GM18870 (cell line): ENCODE measurements around the gene NSUN7.

Experiments
- ATAC-seq: cut with Tn5 transposase; IDR thresholded peaks from one replicate; pipeline ENCODE4 v1.9.1; 2021; ENCODE audit warnings: moderate library complexity; ENCODE audit not compliant: unreplicated experiment

The NSUN7 gene

DNA sequence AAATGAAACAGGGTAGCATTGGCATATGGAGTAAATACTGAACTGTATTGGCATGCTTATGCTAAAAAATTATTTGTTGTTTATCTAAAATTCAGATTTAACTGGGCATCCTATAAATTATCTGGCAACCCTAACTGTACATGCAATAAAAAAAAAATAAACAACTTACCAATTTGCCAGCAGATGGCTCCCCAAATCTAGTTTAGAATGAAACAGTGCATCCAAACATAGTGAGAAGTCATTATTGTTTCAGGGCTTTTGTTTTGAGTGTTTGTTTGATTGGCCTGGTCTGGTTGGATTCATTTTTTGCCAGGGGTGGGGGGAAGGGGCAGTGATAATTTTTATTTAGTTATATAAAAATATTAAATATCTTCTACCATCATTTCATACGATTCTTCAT lies 12.8 kb upstream of the NSUN7 start:
- no peak for ATAC-seq

DNA sequence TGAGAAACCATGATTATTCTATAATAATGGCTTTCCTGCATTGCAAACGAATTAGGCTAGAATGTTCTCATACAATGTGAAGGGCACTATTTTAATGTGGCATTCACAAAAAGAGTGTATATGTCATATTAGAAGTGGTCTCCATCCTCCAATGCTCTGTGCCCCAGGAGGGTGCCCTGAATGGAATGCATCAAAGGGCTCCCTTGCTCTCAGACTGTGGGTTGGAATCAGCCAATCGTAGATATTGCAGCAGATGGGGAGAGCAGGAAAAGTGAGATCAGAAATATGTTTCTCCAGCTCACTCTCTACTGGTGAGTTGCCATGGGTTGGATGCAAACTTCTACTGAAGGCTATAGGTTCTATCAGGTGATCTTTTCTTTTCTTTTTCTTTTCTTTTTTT lies 11.9 kb upstream of the NSUN7 start:
- ATAC-seq = no peak

DNA sequence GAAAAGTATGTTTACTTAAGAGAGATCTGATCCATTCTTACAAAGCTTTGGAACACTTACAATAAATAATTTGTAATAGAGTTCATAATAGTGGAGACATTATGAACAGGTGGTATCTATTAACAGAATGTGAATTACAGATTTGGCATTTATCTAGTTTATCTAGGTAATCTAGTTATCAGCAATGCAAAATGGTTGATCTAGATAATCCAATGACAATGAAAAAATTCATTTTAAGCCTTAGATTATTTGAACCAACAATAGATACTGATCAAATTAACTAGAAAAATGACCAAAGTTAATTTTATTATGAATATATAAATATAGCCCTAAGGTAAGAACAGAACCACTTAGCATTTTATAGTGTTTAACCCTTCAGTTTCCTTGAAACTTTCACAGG lies 10.4 kb upstream of the NSUN7 start:
- ATAC-seq = no peak

DNA sequence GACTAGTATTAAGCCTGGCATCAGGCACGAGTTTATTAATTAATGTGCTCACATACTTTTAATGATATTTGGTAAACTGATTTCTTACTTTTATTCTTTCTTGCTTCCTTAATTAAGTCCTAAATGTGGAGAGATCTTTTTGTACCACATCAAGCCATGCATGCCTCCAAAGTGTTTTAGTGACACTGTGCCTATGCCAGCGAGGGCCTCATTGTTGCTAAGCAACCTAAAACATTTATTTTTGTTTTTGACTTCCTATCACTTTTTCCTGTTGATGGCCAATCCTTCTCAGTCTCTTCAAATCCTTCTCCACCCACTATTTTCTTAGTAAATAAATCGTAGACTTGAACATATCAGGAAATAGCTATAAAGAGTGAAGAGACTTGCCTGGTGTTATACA lies 5.5 kb upstream of the NSUN7 start:
- no peak for ATAC-seq

DNA sequence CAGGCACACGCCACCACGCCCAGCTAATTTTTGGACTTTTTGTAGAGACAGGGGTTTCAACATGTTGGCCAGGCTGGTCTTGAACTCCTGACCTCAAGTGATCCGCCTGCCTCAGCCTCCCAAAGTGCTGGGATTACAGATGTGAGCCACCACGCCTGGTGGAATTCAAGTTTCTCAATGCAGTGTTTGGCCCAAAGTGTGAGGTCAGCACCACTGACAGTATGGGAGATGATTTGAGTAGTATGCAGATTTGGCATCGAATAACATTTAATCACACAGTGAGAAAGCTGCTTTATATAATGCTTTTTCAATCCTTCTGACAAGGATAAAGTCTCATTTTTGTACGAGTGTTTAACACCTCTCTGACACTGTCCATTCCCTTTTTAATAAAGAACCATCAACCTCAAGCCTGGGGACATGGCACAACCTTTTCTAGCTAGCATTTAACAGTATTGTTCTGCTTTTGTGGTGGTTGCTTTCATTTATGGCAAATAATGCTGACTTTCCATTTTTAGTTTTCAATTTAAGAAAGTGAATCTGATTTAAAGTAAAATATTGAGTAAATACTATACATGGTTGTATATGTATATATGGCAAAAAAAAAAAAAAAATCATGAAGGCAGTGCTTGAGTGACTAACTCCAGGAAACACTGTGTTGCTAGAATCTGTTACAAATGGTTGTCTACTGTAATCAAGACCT lies 4.3 kb upstream of the NSUN7 start:
- no peak for ATAC-seq

DNA sequence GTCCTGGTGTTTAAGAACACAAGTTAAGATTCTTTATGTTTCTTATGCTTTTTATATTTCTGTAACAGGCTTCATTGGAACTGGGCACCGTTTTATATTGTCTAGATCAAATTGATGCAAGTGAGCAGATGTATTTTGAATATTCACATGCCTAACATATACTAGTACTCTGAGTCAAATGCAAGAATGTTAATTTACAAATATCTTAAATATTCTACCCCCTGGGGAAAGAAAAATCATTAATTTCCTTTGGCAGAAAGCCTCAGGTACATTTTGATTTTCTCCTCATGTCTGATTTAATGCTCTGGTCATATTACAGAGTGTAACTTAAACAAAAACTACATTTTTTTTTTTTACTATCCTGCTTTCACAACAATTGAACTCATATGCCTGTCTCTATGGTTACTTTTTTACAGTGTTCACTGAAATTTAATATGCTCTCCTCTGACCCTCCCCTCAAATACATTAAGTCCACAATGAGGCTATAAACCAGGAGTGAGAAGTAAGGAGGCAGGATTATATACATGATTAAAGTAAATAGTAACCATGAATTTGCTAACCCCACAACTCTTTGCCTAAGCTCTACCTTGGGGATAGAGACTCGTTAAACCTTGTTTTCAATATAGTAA lies 2.4 kb upstream of the NSUN7 start:
- ATAC-seq = no peak

DNA sequence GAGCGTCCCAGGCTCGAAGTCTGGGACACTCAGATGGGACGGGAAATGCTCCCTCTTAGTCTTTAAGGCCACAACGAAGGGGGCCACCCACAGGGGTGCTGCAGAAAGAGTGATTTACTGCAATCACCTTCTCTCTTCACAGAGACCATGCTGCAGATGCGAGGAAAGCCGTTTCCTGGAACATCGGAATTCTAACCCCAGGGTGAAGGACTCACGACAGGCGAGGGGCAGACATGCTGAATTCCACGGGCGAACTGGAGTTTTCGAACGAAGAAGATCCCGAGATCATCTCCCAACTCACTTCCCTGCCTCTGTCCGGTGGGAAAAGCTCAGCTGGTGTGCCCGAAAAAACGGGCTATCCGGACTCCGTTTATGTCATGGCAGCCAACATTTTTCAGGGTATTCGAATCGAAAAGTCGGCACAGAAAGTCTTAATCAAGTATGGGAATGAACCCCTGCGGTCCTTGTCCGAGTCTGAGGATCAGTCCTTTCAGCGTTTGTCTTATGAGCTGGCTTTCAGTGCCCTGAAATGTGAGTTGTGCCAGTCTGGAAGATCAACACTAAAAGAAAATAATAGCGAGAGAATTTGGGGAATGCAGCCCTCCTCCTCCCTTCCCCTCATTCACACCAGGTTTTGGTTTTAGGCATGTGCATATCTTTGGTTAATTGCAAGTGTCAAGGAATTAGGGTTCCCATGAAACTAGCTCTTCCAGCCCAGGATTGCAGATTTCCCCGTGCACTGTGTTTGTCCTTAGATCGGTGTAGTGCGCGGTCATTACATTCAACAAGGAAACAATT lies 905 bp downstream of the NSUN7 start:
- no peak for ATAC-seq

DNA sequence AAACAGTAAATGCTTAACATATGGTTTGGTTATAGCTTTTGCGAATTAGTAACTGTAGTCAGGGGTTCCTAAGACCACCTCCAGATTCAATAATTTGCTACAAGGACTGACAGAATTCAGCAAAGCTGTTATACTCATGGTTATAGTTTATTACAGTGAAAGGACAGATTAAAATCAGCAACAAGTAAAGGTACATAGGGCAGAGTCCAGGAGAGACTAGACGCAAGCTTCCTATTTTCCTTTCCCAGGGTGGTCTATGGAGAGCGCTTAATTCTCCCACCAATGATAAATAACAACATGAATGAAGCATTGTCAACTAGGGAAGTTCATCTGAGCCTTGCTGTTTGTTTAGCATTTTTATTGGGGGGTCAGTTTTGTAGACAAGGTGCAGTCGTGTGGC lies 5.9 kb downstream of the NSUN7 start:
- no peak for ATAC-seq

DNA sequence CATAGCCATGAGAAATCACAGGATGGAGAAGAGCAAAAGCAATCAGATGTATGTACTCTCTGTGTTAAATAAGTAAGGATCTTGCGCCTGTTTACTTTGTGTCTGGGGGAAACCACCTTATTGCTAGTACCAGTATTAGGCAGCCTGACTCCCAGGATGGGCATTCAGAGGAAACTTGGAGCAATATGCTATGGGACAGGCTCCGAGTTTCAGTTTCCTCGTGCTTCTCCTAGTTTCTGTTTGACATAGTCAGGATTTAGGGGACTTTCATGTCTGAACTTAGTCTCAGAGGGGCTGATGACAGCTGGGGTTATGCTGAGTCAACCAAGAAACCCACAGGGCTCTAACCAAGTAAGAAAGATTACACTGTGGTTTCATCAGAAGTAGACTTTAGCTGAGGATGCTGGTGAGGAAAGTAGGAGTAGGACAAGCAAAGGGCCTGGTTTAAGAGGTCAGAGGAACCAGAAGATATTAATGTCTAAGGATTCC lies 13.5 kb downstream of the NSUN7 start:
- peak; percentile 97 for ATAC-seq

DNA sequence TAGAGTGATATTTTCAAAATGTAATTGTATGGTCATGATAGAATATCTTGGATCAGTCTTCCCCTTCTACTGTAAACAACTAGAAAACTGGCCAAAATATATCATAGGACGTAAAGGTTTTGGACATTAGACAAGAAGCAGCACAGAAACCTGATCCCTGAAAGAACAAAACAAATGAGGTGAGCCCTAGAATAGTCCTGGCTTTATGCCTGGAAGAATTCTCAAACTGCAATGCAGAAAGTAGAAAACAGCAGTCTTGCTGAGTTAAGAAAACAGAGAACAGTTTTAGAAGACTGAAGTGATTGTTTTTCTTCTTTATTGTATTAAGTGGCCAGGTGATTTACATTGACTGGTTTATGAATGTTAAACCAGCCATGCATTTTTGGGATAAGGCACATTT lies 19.5 kb downstream of the NSUN7 start:
- no peak for ATAC-seq

DNA sequence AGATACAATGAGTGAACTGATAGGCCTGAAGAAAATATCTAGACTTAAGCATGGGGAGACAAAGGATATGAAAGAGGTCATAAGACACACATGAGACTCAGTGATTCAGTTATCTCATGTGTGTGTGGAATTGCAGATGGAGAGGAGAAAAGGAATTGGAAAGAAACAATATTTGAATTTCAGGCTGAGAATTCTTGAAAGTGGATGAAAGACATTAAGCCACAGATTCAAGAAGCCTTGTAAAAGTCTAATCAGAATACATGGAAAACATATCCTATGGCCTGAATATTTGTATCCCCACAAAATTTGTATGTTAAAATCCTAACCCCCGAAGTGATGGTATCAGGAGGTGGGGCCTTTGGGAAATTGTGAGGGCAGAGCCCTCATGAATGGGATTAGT lies 28.3 kb downstream of the NSUN7 start:
- no peak for ATAC-seq

DNA sequence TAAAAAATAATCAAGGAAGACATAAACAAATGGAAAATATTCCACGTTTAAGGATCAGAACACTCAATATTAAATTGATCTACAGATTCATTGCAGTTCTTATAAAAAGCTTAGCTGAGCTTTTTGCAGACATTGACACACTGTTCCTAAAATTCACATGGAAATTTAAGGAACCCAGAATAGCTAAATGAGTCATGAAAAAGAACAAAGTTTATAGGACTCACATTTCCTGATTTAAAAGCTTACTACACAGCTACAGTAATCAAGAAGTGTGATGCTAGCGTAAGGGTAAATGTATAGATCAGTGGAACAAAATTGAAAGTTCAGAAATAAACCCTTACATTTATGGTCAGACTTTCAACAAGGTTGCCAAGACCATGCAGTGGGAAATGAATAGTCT lies 33.1 kb downstream of the NSUN7 start:
- ATAC-seq = no peak

DNA sequence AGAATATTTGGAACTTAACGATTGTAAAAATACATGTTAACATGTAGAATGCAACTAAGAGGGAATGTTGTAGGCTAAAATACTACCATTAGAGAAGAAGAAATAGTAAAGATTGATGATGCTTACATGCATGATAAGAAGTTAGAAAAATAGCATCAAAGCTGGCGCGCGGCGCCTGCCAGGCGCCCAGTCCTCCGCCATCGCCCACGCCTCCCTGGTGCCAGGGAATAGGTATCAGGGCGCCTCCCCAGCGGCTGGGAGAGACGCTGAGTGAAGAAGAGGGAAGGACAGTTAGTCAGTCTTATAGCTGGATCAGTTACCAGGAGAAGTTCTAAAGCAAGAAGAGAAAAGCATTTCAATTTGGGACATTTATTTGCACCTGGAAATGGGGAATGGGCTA lies 36.0 kb downstream of the NSUN7 start:
- no peak for ATAC-seq

DNA sequence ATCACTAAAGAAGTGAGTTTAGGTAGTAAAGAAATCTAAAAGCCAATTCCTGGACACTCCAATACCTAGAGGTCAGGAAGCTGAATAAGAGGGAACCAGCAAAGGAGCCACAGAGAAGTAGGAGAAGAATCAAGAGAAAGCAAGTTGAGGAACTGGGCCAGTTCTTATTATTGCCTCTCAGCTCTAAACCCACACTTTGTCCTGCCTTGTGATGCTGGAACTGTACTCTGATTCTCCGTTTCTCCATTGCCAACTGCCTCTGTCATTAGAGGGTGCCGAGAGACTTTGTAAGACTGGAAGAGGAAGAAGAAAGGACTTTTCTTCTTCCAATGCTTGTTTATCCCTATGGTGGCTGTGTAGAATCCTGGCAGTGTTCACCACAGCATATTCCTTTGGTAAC lies 38.6 kb downstream of the NSUN7 start:
- ATAC-seq = no peak

DNA sequence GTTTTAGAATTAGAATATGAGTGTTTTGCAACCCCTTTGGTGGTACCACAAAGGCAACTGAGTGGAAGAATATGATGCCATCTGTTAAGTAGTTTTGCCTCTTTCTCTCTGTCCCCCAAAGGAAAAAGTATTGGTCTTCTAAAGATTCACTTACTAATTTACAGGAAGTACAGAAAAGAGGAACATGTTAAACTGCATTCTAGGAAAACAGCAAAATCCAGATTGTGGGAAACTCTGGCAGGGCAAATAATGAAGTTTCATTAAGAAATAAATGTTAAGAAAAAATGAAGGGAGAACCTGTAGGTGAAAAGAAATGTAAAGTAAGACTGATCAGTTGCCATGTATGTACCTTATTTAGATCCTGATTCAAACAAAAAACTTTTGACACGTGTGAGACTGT lies 39.3 kb downstream of the NSUN7 start:
- ATAC-seq = no peak

DNA sequence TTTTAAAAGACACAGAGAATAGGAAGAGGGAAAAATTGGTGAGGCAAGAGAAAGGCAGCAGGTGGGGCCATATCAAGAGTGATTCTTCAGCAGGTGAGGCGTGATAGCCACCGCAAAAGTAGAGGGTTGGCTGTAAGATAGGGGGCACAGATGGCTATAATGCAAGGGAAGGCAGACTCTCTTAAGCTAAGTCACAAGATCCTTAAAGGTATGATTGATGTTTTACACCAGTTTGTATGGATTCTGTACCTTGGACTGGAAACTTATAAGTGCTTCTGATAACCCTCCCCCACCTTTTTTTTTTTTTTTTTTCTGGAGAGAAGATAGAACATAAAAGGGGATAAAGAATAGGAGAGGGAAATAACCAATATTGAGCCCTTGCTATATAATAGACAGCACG lies 40.0 kb downstream of the NSUN7 start:
- ATAC-seq = no peak

DNA sequence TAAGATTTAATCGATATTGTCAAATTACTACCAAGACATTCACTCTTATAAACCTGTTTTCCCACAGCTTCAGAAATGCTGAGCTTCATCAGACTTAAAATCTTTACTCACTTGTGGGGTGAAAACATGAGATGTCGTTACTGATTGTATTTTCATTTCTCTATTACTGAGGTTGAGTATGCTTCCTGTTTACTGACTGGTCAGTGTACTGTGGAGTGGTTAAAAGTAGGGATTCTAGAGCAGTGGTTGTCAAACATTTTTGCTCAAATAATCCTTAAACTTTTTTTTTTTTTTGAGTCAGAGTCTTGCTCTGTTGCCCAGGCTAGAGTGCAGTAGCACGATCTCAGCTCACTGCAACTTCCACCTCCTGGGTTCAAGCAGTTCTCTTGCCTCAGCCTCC lies 50.3 kb downstream of the NSUN7 start:
- peak; percentile 70 for ATAC-seq

DNA sequence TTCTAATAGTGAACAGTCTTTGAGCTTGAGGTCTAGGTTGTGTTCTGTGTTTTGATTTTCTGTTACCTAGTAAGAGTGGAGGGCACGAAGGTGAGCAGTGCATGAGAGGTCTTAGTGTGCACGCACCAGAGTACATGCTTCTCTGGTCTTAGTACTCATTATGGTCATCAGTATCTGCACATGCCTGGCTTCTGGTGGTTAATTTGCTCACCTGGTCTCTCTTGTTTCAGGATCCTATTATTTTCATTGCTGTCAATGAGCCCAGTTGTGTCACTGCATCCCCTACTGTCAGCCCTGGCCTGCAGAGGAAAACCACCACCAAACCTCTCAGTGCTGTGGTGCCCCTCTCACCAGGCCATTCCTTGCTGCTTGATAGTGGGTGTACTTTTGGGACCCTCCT lies 54.8 kb downstream of the NSUN7 start:
- no peak for ATAC-seq

DNA sequence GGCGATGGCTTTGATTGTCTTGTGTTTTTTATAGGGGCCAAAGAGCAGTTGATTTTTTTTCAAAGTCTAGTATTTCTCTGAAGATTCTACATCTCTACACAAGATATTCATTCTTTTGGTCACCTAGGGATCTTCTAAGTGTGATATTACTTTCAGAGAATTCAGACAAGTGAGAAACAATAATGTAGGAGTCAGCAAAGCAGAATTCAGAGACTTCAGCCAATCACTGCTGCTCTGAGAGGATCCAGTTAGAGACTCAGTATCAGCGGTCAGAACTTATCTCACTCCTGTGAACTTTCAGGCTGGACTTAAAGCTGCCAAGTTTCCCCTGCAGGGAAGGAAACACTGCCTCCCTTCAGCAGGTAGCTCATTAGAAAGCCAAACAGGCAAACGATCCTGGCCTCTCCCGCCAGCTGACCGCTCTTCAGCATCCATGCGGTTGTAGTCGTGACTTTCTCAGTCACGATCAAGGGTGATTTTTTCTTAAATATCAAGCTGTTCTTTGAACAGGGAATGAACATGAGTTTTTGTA lies 59.2 kb downstream of the NSUN7 start:
- ATAC-seq = no peak

DNA sequence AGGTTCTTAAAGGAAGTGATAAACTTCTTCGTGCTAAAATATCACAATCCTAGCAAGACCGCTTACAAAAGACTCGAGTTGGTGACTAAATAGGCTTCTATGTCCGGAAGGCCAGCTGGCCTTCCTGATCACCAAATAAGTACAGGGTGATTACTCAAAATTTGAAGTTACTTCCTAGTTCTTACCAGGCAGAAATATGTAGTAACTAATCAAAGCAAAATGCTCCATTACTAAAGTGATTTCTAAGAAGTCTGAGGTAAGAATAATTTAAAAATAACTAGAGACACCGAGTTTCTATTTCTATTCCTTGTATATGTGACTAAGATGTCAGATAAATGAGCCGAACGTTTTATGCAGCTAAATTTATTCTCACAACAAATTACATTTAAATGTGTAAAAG lies 62.2 kb downstream of the NSUN7 start:
- no peak for ATAC-seq

DNA sequence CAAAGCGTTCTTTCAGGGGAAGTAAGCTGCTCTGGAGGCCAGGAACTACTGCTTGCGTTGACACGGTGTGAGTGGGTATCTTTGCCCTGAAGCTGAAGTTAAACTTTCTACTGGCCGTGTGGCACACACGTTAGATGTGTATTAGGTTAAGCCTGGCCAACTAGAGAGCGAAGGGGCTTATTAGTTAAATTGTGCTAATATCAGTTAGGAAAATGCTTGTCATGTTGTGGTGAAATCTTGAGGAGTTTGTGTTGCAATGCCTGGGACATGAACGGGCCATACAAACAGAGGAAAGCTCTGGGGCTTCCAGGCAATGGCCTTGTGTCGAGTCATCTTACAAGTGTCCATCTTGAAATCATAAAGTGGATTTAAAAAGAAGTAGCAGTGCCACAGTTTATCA lies 62.6 kb downstream of the NSUN7 start:
- ATAC-seq = no peak

DNA sequence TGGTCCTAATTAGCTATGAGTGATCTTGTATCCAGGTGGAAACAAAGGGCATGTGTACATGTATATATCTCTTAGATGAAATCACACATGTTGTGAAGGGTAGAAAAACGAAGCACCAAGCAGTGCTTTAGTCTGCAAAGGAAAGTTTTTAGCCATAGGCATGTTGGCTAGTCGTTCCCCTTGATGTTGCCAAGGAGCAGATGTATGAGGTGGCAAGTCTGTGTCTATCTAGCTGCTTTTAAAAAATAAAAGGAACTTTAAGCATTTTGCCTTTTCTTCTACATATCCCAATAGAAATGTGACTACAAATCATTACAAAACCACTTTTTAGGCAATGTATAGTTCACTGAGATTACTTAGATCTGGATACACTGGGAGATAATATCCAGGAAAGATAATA lies 63.1 kb downstream of the NSUN7 start:
- ATAC-seq = no peak
